Endodermal cell (in vitro differentiated cells): Measurements from ENCODE around the gene CLIP2. TPM values are rescaled to one million over a fixed set of nuclear protein-coding genes. Genes with fewer than 3 reads are reported as not detected.

Experiments used
- DNase-seq: peaks from one replicate; pipeline ENCODE4 v3.0.0-alpha.2; 2017
- H3K27ac ChIP-seq: 2 replicates; pipeline ENCODE4 v1.5.1; 2013; ENCODE audit warnings: mild to moderate bottlenecking, low read depth, low read length, moderate library complexity
- H3K27me3 ChIP-seq: 2 replicates; pipeline ENCODE4 v1.6.1; 2013; ENCODE audit warnings: mild to moderate bottlenecking, low read length, moderate library complexity; ENCODE audit not compliant: insufficient read depth, control insufficient read depth, poor library complexity, severe bottlenecking
- H3K36me3 ChIP-seq: 2 replicates; pipeline ENCODE4 v1.7.0; 2013; ENCODE audit warnings: mild to moderate bottlenecking, low read length, moderate library complexity; ENCODE audit not compliant: control insufficient read depth, insufficient read depth
- H3K4me1 ChIP-seq: one replicate; pipeline ENCODE4 v1.7.0; 2013; ENCODE audit warnings: low read length; ENCODE audit not compliant: control insufficient read depth, insufficient read depth
- H3K4me3 ChIP-seq: 2 replicates; pipeline ENCODE4 v1.5.1; 2013; ENCODE audit warnings: mild to moderate bottlenecking, low read length, moderate library complexity
- H3K9ac ChIP-seq: 2 replicates; pipeline ENCODE4 v1.6.1; 2013; ENCODE audit warnings: mild to moderate bottlenecking, low read length, moderate library complexity; ENCODE audit not compliant: poor library complexity, severe bottlenecking; ENCODE audit errors: extremely low read depth
- H3K9me3 ChIP-seq: 2 replicates; pipeline ENCODE4 v1.6.1; 2013; ENCODE audit warnings: mild to moderate bottlenecking, low read length, moderate library complexity; ENCODE audit not compliant: control insufficient read depth
- H3K27ac Mint-ChIP-seq: 2 replicates; pipeline ENCODE4 v1.8.0; 2020; ENCODE audit warnings: mixed read lengths
- H3K27me3 Mint-ChIP-seq: 2 replicates; pipeline ENCODE4 v1.8.0; 2021; ENCODE audit warnings: mild to moderate bottlenecking, mixed read lengths; ENCODE audit not compliant: insufficient read depth
- H3K36me3 Mint-ChIP-seq: 2 replicates; pipeline ENCODE4 v1.8.0; 2020; ENCODE audit warnings: low read depth, mixed read lengths
- H3K4me1 Mint-ChIP-seq: 2 replicates; pipeline ENCODE4 v1.8.0; 2020; ENCODE audit warnings: mixed read lengths
- H3K4me3 Mint-ChIP-seq: 2 replicates; pipeline ENCODE4 v1.8.0; 2020; ENCODE audit warnings: mild to moderate bottlenecking, moderate library complexity, mixed read lengths
- H3K9me3 Mint-ChIP-seq: 2 replicates; pipeline ENCODE4 v1.8.0; 2020; ENCODE audit warnings: mild to moderate bottlenecking, mixed read lengths
- CTCF ChIP-seq: fragments of 200-600 bp; sonication (generic); conservative IDR thresholded peaks from 2 replicates; pipeline ENCODE4 v1.5.0; 2021; ENCODE audit warnings: antibody characterized with exemption, mild to moderate bottlenecking
- WGBS, 2 experiments: methylation state at CpG; one replicate each; pipeline versions ENCODE4 v1.1.5 to v1.1.7; 2013; ENCODE audit warnings: missing lambda C conversion rate in 2 of 2, mixed read lengths in 1 of 2; ENCODE audit not compliant: insufficient coverage in 1 of 2, insufficient read length in 1 of 2; 5-methylcytosine and 5-hydroxymethylcytosine counted together
- total RNA-seq, 2 donors: library from RNA; stranded (reverse); fragmentation: NEBNext Ultra II Directional in 1 of 2; extraction: Animal tissue kit (Norgen Biotek cat#: 25700) in 1 of 2; gene quantifications; 2 replicates in 1 of 2; 3 replicates in 1 of 2; pipeline ENCODE4 v1.2.1, GENCODE V29; 2021

CLIP2 gene
- total RNA-seq, 2 donors from 2014 or later, result 44.3 to 57.2 TPM

DNA sequence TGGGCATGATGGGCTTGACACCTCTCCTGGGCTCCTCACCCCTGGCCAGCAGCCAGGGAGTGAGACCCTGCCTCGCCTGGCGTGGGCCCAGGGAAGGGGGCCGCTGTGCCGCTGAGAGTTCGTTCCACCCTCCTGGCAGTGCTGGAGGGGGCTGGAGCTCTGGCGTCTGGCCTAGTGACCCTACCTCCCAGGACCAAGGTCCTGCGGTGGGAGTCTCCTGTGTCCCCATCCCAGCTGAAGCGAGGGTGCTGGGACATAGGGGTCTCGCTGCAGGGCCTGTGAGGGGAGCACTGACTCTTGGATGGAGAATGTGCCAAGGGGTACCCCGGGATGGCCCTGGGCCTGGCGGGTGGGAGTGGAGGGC lies 165.7 kb downstream of the CLIP2 start:
- no peaks in the 10 kb centered on the region for H3K27me3 Mint-ChIP-seq
- H3K9me3 ChIP-seq, result peaks cover 6% of the 10 kb centered on the region
- no peaks in the 10 kb centered on the region for H3K4me1 ChIP-seq
- H3K9ac ChIP-seq, result peak overlapping the region; percentile 72
- peaks cover 7% of the 10 kb centered on the region for H3K9me3 Mint-ChIP-seq
- peaks cover 20% of the 10 kb centered on the region for H3K4me1 Mint-ChIP-seq
- peaks cover 7% of the 10 kb centered on the region for H3K36me3 Mint-ChIP-seq
- H3K27ac Mint-ChIP-seq, result peak overlapping the region; percentile 68
- 56 to 63% methylated on average over 3 to 11 of the region's 11 CpGs for WGBS, 2 experiments
- no peak for TF ChIP-seq CTCF
- peak overlapping the region; percentile 67 for H3K4me3 Mint-ChIP-seq
- peak; percentile 69 for DNase-seq
- peak overlapping the region; percentile 86 for H3K4me3 ChIP-seq
- no peaks in the 10 kb centered on the region for H3K27me3 ChIP-seq
- peak overlapping the region; percentile 68 for H3K27ac ChIP-seq
- peaks cover 4% of the 10 kb centered on the region for H3K36me3 ChIP-seq

GRCh38 chr7:74455291-74455804 lies 166.1 kb downstream of the CLIP2 start:
- Histone ChIP-seq H3K4me1 (no peaks in the 10 kb centered on the region), H3K9ac (peak overlapping the region; percentile 72), H3K36me3 (peaks cover 5% of the 10 kb centered on the region), H3K27ac (peak overlapping the region; percentile 68), H3K9me3 (peaks cover 6% of the 10 kb centered on the region), H3K27me3 (no peaks in the 10 kb centered on the region), H3K4me3 (peak overlapping the region; percentile 86)
- no peak for DNase-seq
- Mint-ChIP-seq H3K27me3 (no peaks in the 10 kb centered on the region), H3K4me3 (peak overlapping the region; percentile 67), H3K9me3 (peaks cover 7% of the 10 kb centered on the region), H3K27ac (peak overlapping the region; percentile 74), H3K36me3 (peaks cover 7% of the 10 kb centered on the region), H3K4me1 (peaks cover 20% of the 10 kb centered on the region)
- TF ChIP-seq CTCF, result no peak
- WGBS, 2 experiments, result 84 to 86% methylated on average over 8 to 13 of the region's 13 CpGs

Other genes with a start within 250 kb of the CLIP2 start
- gene LIMK1, start 205.6 kb upstream of the CLIP2 start, total RNA-seq, result 10 to 100 TPM; 83.9 TPM
- gene EIF4H, start 115.1 kb upstream of the CLIP2 start, total RNA-seq, result 100 to 1,000 TPM; 305 to 346 TPM
- 1 to 10 TPM in 1 of 2 donors, under 1 TPM in 1; 0.55 to 1.0 TPM for gene LAT2, start 79.4 kb upstream of the CLIP2 start, total RNA-seq
- 10 to 100 TPM; 56.7 to 71.6 TPM for gene RFC2, start 35.0 kb upstream of the CLIP2 start, total RNA-seq
- 10 to 100 TPM; 54.8 to 84.4 TPM for gene GTF2IRD1, start 164.5 kb downstream of the CLIP2 start, total RNA-seq